ENCODE data around the gene POU2AF3.

POU2AF3 gene

DNA sequence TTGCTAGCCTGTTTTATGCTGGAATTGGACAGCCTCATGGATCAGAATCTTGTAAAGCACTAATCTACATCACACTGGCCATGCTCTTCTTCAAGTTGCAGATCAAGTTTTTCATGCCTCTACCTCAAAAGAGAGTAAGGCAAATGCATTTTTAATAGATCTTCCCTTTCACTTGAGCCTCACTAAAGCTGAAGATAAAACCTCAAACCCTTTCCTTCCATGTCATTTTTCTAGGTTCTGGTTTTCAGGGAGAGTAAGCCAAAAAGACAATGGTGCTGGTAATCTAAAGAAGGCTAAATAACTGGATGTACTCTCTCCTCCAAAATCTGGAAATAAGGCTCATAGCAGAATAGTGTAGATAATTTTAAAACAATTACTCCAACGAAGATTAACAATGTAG lies 52.5 kb downstream of the POU2AF3 start:
- Histone ChIP-seq H2BK12ac (ENCODE audit: low read length) (no peak overlapping the region), H2BK120ac (ENCODE audit: insufficient read depth, low read length, poor library complexity) (no peak overlapping the region), H3K4me1 (ENCODE audit: control insufficient read depth in 1 of 2, insufficient read depth in 2 of 2, low read length in 2 of 2) (peaks cover 0 to 5% of the 10 kb centered on the region in 2 experiments), H3K9me3 (ENCODE audit: insufficient read depth, low read depth, low read length) (no peaks in the 10 kb centered on the region), H4K8ac (ENCODE audit: low read depth, low read length) (no peak overlapping the region), H3K9ac (ENCODE audit: low read length) (no peak overlapping the region), H3K79me1 (ENCODE audit: low read length) (no peaks in the 10 kb centered on the region), H3K36me3 (ENCODE audit: control insufficient read depth in 1 of 2, insufficient read depth in 2 of 2, low read length in 2 of 2) (no peaks in the 10 kb centered on the region), H3K27ac (ENCODE audit: low read depth, low read length) (no peak overlapping the region), H3K27me3 (ENCODE audit: insufficient read depth, low read length) (no peaks in the 10 kb centered on the region), H3K79me2 (ENCODE audit: control insufficient read depth, insufficient read depth, low read length, poor library complexity) (no peaks in the 10 kb centered on the region), H3K4me2 (ENCODE audit: low read length) (no peak overlapping the region), H3K14ac (ENCODE audit: low read length) (no peak overlapping the region), H3K4ac (ENCODE audit: low read depth, low read length) (no peak overlapping the region), H2AFZ (ENCODE audit: insufficient read depth, low read length, poor library complexity) (no peak overlapping the region), H2AK5ac (ENCODE audit: low read length) (no peak overlapping the region), H3K23ac (ENCODE audit: low read length) (no peak overlapping the region), H3K4me3 (ENCODE audit: low read depth, low read length) (no peak overlapping the region), H4K91ac (ENCODE audit: low read depth, low read length) (no peak overlapping the region), H3K18ac (ENCODE audit: low read length) (no peak overlapping the region), H4K12ac (ENCODE audit: low read depth, low read length) (no peak overlapping the region), H2BK5ac (ENCODE audit: low read depth, low read length, poor library complexity) (no peak overlapping the region)
- no peak for DNase-seq
- WGBS (ENCODE audit: extremely low coverage, insufficient coverage, insufficient read length), result no CpG with 5 or more reads among the region's 1 CpG

DNA sequence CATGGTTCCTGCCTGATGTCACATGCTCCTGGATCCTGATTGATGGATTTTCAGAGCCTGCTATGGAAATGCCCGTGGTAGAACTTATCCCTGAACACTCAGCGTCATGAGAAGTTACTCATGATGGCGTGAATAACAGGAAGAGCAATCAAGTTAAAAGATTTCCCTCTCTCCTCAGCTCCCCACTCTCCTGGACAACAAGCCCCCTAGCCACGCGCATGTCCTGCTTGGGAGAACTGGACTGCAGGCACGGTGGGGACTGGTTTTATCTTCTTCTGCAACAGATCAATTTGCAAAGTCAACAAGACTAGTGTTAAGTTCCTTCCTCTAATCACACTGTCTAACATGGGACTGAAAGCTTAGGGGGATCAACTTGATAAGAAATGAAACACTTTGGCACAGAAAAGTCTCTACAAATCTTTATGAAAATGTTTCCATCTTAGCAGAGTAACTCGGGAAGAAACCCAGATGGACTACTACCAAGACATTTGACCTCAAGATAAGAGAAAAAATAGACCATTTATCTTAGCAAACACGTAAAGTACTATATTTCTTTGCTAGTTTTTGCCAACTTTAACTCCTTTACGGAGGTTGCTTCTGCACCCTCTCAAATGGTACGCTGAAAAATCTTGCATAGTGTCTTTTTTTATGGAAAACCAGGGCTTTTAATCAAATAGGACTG lies 53.2 kb downstream of the POU2AF3 start:
- H4K8ac ChIP-seq (ENCODE audit: low read depth, low read length), result no peak overlapping the region
- H3K4me2 ChIP-seq (ENCODE audit: low read length), result no peak overlapping the region
- no peak overlapping the region for H3K4me3 ChIP-seq (ENCODE audit: low read depth, low read length)
- no peak for DNase-seq
- no peak overlapping the region for H3K14ac ChIP-seq (ENCODE audit: low read length)
- no peak overlapping the region for H4K12ac ChIP-seq (ENCODE audit: low read depth, low read length)
- peaks cover 0 to 5% of the 10 kb centered on the region in 2 experiments for H3K4me1 ChIP-seq (ENCODE audit: control insufficient read depth in 1 of 2, insufficient read depth in 2 of 2, low read length in 2 of 2)
- WGBS (ENCODE audit: extremely low coverage, insufficient coverage, insufficient read length), result no CpG with 5 or more reads among the region's 10 CpGs
- no peaks in the 10 kb centered on the region for H3K36me3 ChIP-seq (ENCODE audit: control insufficient read depth in 1 of 2, insufficient read depth in 2 of 2, low read length in 2 of 2)
- no peak overlapping the region for H2BK12ac ChIP-seq (ENCODE audit: low read length)
- H2BK5ac ChIP-seq (ENCODE audit: low read depth, low read length, poor library complexity), result no peak overlapping the region
- no peaks in the 10 kb centered on the region for H3K79me1 ChIP-seq (ENCODE audit: low read length)
- no peak overlapping the region for H3K18ac ChIP-seq (ENCODE audit: low read length)
- H3K27ac ChIP-seq (ENCODE audit: low read depth, low read length), result no peak overlapping the region
- no peak overlapping the region for H2AFZ ChIP-seq (ENCODE audit: insufficient read depth, low read length, poor library complexity)
- no peak overlapping the region for H2BK120ac ChIP-seq (ENCODE audit: insufficient read depth, low read length, poor library complexity)
- H3K9ac ChIP-seq (ENCODE audit: low read length), result no peak overlapping the region
- no peaks in the 10 kb centered on the region for H3K79me2 ChIP-seq (ENCODE audit: control insufficient read depth, insufficient read depth, low read length, poor library complexity)
- H4K91ac ChIP-seq (ENCODE audit: low read depth, low read length), result no peak overlapping the region
- H2AK5ac ChIP-seq (ENCODE audit: low read length), result no peak overlapping the region
- no peak overlapping the region for H3K23ac ChIP-seq (ENCODE audit: low read length)
- no peaks in the 10 kb centered on the region for H3K27me3 ChIP-seq (ENCODE audit: insufficient read depth, low read length)
- no peaks in the 10 kb centered on the region for H3K9me3 ChIP-seq (ENCODE audit: insufficient read depth, low read depth, low read length)
- H3K4ac ChIP-seq (ENCODE audit: low read depth, low read length), result no peak overlapping the region

DNA sequence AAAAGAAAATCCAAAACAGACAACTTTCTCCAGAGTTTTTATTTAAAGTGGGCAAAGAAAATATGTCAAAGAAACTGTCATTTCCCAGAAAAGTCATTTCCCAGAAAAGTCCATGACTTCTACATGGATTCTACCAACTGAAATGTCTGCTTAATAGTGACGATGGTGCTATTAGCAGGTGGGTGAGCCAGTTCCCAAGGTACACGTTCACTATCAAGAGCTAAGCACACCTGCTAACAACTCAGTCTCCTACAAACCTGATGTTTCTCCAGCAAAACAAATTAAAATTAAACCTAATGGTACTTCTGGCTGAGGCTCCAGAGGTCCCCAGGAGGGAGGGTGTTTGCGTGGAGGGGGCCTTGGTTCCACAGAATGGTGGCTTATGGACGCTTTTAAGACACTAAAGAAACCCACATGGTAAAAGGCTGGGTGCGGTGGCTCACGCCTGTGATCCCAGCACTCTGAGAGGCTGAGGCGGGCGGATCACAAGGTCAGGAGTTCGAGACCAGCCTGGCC lies 53.9 kb downstream of the POU2AF3 start:
- H3K9ac ChIP-seq (ENCODE audit: low read length), result no peak overlapping the region
- H2AK5ac ChIP-seq (ENCODE audit: low read length), result no peak overlapping the region
- no peak overlapping the region for H4K8ac ChIP-seq (ENCODE audit: low read depth, low read length)
- no peak overlapping the region for H3K23ac ChIP-seq (ENCODE audit: low read length)
- H3K36me3 ChIP-seq (ENCODE audit: control insufficient read depth in 1 of 2, insufficient read depth in 2 of 2, low read length in 2 of 2), result no peaks in the 10 kb centered on the region
- no peak overlapping the region for H3K18ac ChIP-seq (ENCODE audit: low read length)
- no peak overlapping the region for H2BK120ac ChIP-seq (ENCODE audit: insufficient read depth, low read length, poor library complexity)
- H3K14ac ChIP-seq (ENCODE audit: low read length), result no peak overlapping the region
- no peak overlapping the region for H4K12ac ChIP-seq (ENCODE audit: low read depth, low read length)
- no peaks in the 10 kb centered on the region for H3K27me3 ChIP-seq (ENCODE audit: insufficient read depth, low read length)
- no peaks in the 10 kb centered on the region for H3K9me3 ChIP-seq (ENCODE audit: insufficient read depth, low read depth, low read length)
- no peaks in the 10 kb centered on the region for H3K79me2 ChIP-seq (ENCODE audit: control insufficient read depth, insufficient read depth, low read length, poor library complexity)
- no peak for DNase-seq
- no peak overlapping the region for H3K27ac ChIP-seq (ENCODE audit: low read depth, low read length)
- no peak overlapping the region for H2AFZ ChIP-seq (ENCODE audit: insufficient read depth, low read length, poor library complexity)
- no peak overlapping the region for H3K4me2 ChIP-seq (ENCODE audit: low read length)
- no peaks in the 10 kb centered on the region for H3K79me1 ChIP-seq (ENCODE audit: low read length)
- no peak overlapping the region for H2BK5ac ChIP-seq (ENCODE audit: low read depth, low read length, poor library complexity)
- no peak overlapping the region for H3K4ac ChIP-seq (ENCODE audit: low read depth, low read length)
- whole genome bisulfite sequencing (ENCODE audit: extremely low coverage, insufficient coverage, insufficient read length), result no CpG with 5 or more reads among the region's 9 CpGs
- H3K4me1 ChIP-seq (ENCODE audit: control insufficient read depth in 1 of 2, insufficient read depth in 2 of 2, low read length in 2 of 2), result peaks cover 0 to 5% of the 10 kb centered on the region in 2 experiments
- no peak overlapping the region for H2BK12ac ChIP-seq (ENCODE audit: low read length)
- H4K91ac ChIP-seq (ENCODE audit: low read depth, low read length), result no peak overlapping the region
- H3K4me3 ChIP-seq (ENCODE audit: low read depth, low read length), result no peak overlapping the region

DNA sequence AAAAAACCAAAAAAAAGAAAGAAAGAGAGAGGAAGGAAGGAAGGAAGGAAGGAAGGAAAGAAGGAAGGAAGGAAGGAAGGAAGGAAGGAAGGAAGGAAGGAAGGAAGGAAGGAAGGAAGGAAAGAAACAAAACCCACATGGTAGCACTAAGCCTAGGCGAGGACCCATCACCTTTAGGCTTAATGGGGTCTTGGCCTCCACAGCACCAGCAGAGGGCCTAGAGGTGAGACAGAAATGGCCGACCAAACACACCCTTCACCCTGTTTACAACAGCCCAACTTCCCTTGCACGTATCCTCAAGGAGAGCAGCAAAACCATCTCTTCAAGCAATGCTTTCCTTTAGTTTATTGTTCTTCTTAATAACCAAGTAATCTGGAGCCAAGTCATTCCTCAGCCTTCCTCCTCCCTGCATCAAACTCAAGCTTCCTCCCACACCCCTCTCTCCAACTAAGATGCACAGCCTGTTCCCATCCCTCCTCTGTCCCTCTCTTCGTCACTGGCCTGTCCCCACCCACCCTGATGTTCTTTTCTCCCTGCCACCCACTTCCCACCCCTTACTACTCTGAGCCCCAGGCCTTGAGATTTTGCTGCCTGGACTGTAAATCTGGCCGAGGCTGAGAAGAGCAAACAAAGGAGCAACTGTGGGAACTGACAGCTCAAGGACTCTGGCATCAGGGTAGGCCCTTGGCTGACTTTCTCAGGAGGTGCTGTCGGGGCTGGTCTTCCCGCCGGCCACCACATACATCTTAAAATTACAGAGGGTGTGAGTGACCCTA lies 54.8 kb downstream of the POU2AF3 start:
- H4K8ac ChIP-seq (ENCODE audit: low read depth, low read length), result no peak overlapping the region
- H2BK5ac ChIP-seq (ENCODE audit: low read depth, low read length, poor library complexity), result no peak overlapping the region
- H3K23ac ChIP-seq (ENCODE audit: low read length), result no peak overlapping the region
- no peaks in the 10 kb centered on the region for H3K79me1 ChIP-seq (ENCODE audit: low read length)
- H3K14ac ChIP-seq (ENCODE audit: low read length), result no peak overlapping the region
- DNase-seq, result no peak
- H3K27me3 ChIP-seq (ENCODE audit: insufficient read depth, low read length), result no peaks in the 10 kb centered on the region
- no CpG with 5 or more reads among the region's 8 CpGs for WGBS (ENCODE audit: extremely low coverage, insufficient coverage, insufficient read length)
- H3K4me2 ChIP-seq (ENCODE audit: low read length), result no peak overlapping the region
- peak overlapping the region; percentile 26 for H3K4me3 ChIP-seq (ENCODE audit: low read depth, low read length)
- no peak overlapping the region for H3K9ac ChIP-seq (ENCODE audit: low read length)
- H3K4me1 ChIP-seq (ENCODE audit: control insufficient read depth in 1 of 2, insufficient read depth in 2 of 2, low read length in 2 of 2), result peaks cover 0 to 12% of the 10 kb centered on the region in 2 experiments
- no peak overlapping the region for H2AFZ ChIP-seq (ENCODE audit: insufficient read depth, low read length, poor library complexity)
- no peak overlapping the region for H4K12ac ChIP-seq (ENCODE audit: low read depth, low read length)
- no peak overlapping the region for H3K18ac ChIP-seq (ENCODE audit: low read length)
- no peak overlapping the region for H2AK5ac ChIP-seq (ENCODE audit: low read length)
- no peak overlapping the region for H2BK12ac ChIP-seq (ENCODE audit: low read length)
- H3K36me3 ChIP-seq (ENCODE audit: control insufficient read depth in 1 of 2, insufficient read depth in 2 of 2, low read length in 2 of 2), result no peaks in the 10 kb centered on the region
- H3K79me2 ChIP-seq (ENCODE audit: control insufficient read depth, insufficient read depth, low read length, poor library complexity), result no peaks in the 10 kb centered on the region
- H3K27ac ChIP-seq (ENCODE audit: low read depth, low read length), result no peak overlapping the region
- no peaks in the 10 kb centered on the region for H3K9me3 ChIP-seq (ENCODE audit: insufficient read depth, low read depth, low read length)
- no peak overlapping the region for H3K4ac ChIP-seq (ENCODE audit: low read depth, low read length)
- H2BK120ac ChIP-seq (ENCODE audit: insufficient read depth, low read length, poor library complexity), result no peak overlapping the region
- no peak overlapping the region for H4K91ac ChIP-seq (ENCODE audit: low read depth, low read length)

Data from trophoblast cell (in vitro differentiated cells and primary cell).